ENCODE data around the gene ZNF436.
"Not testable (repeated sequence)": the region's sequence is repeated elsewhere in the genome, so short reads cannot be mapped to it uniquely, and the experiment has no call there.

The ZNF436 gene

GRCh38 chr1:23322770-23323169 lies 46.9 kb downstream of the ZNF436 start:
- H3K36me3 ChIP-seq (ENCODE audit: low read length) = peaks cover 65% of the 10 kb centered on the region
- H4K20me1 ChIP-seq (ENCODE audit: low read depth, low read length) = peaks cover 30% of the 10 kb centered on the region
- H3K9me3 ChIP-seq (ENCODE audit: insufficient read depth, low read length) = no peaks in the 10 kb centered on the region
- H3K9ac ChIP-seq (ENCODE audit: low read length) = no peak overlapping the region
- no peak overlapping the region for H3K4me2 ChIP-seq (ENCODE audit: low read depth, low read length, poor library complexity, severe bottlenecking)
- TF ChIP-seq CTCF (IDR thresholded peaks at IDR 0.05; ENCODE audit: insufficient read depth, low read length, poor library complexity, severe bottlenecking) = no peak
- TF ChIP-seq EZH2phosphoT487 (conservative IDR thresholded peaks at IDR 0.05; ENCODE audit: low read length) = no peak
- H3K27me3 ChIP-seq (ENCODE audit: low read length) = no peaks in the 10 kb centered on the region
- H3K27ac ChIP-seq (ENCODE audit: low read depth, low read length) = no peak overlapping the region
- H3K9me2 ChIP-seq (replicated peaks; ENCODE audit: insufficient read depth, low read length) = no peaks in the 10 kb centered on the region
- H3K79me2 ChIP-seq (ENCODE audit: insufficient read depth, low read length) = peaks cover 71% of the 10 kb centered on the region
- no peak overlapping the region for H3K4me3 ChIP-seq (ENCODE audit: insufficient read depth, low read length, poor library complexity, severe bottlenecking)
- H2AFZ ChIP-seq (ENCODE audit: low read depth, low read length, severe bottlenecking) = no peak overlapping the region
- H3F3A ChIP-seq (ENCODE audit: insufficient read depth) = peaks cover 8% of the 10 kb centered on the region

DNA sequence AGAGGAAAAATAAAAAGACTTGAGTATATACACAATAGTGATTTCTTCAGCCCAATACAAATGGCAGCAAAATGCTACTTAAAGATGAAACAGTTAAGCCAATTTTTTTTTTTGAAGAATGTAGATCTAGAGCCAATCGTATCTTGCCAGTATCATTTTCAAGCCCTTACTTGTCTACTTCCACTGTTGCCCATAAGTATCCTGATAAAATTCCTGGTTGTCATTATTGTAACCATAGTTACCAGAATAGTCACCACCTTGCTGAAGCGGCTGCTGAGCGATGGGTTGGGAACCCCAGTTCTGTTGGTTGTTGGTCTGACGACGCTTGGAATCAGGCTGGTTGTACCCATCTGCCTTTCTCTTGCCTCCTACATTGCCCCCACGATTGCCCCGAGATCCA lies 59.4 kb downstream of the ZNF436 start:
- not testable (repeated sequence) for H2AFZ ChIP-seq (ENCODE audit: low read depth, low read length, severe bottlenecking); H3K4me3 ChIP-seq (ENCODE audit: insufficient read depth, low read length, poor library complexity, severe bottlenecking); H3K27me3 ChIP-seq (ENCODE audit: low read length); H3K9me2 ChIP-seq (replicated peaks; ENCODE audit: insufficient read depth, low read length); H3K4me2 ChIP-seq (ENCODE audit: low read depth, low read length, poor library complexity, severe bottlenecking); H3K9ac ChIP-seq (ENCODE audit: low read length); H3K9me3 ChIP-seq (ENCODE audit: insufficient read depth, low read length); H3K27ac ChIP-seq (ENCODE audit: low read depth, low read length)
- peaks cover 60% of the 10 kb centered on the region for H4K20me1 ChIP-seq (ENCODE audit: low read depth, low read length)
- peaks cover 19% of the 10 kb centered on the region; the same call in 1 of the 2 replicates for H3F3A ChIP-seq (ENCODE audit: insufficient read depth)
- peaks cover 88% of the 10 kb centered on the region for H3K36me3 ChIP-seq (ENCODE audit: low read length)
- peaks cover 50% of the 10 kb centered on the region for H3K79me2 ChIP-seq (ENCODE audit: insufficient read depth, low read length)
